ENCODE results near the gene BCAS3. TPM values are rescaled to one million over a fixed set of nuclear protein-coding genes. Genes with fewer than 3 reads are reported as not detected.
A peak's percentile ranks its signal among the peaks of the same experiment; 100 is the strongest.
"Not testable (repeated sequence)": the region's sequence is repeated elsewhere in the genome, so short reads cannot be mapped to it uniquely, and the experiment has no call there.

BCAS3 gene
- total RNA-seq, 2 experiments from 2014 or later, result 6.8 to 7.1 TPM

- peaks cover 3% of the 10 kb centered on the region for H3K9me3 Mint-ChIP-seq
- DNase-seq, result no peak
- ChIA-PET CTCF (no interaction called here), POLR2A (no interaction called here)
- H3K36me3 Mint-ChIP-seq, result no peaks in the 10 kb centered on the region
- no peak overlapping the region for H3K4me3 Mint-ChIP-seq
- intact Hi-C loops (cut with micrococcal nuclease), result no loop called here
- no peak overlapping the region for H3K27ac Mint-ChIP-seq
- H3K27me3 Mint-ChIP-seq, result no peaks in the 10 kb centered on the region
- no peaks in the 10 kb centered on the region for H3K4me1 Mint-ChIP-seq (ENCODE audit: low read depth)
These were observed 70.6 kb downstream of the BCAS3 start for GRCh38 chr17:60748204-60748603.

- no peak for DNase-seq
- H3K4me1 Mint-ChIP-seq (ENCODE audit: low read depth), result no peaks in the 10 kb centered on the region
- H3K9me3 Mint-ChIP-seq, result peaks cover 3% of the 10 kb centered on the region
- CTCF ChIA-PET, result no interaction called here
- POLR2A ChIA-PET, result no interaction called here
- H3K36me3 Mint-ChIP-seq, result no peaks in the 10 kb centered on the region
- intact Hi-C loops (cut with micrococcal nuclease), result no loop called here
- no peak overlapping the region for H3K27ac Mint-ChIP-seq
- no peak overlapping the region for H3K4me3 Mint-ChIP-seq
- no peaks in the 10 kb centered on the region for H3K27me3 Mint-ChIP-seq
These were observed 71.4 kb downstream of the BCAS3 start for GRCh38 chr17:60749050-60749449.

- ChIA-PET POLR2A (no interaction called here), CTCF (no interaction called here)
- intact Hi-C loops (cut with micrococcal nuclease), result no loop called here
- Mint-ChIP-seq H3K4me3 (no peak overlapping the region), H3K36me3 (no peaks in the 10 kb centered on the region), H3K27me3 (no peaks in the 10 kb centered on the region), H3K4me1 (ENCODE audit: low read depth) (no peaks in the 10 kb centered on the region), H3K27ac (no peak overlapping the region), H3K9me3 (peaks cover 3% of the 10 kb centered on the region)
- no peak for DNase-seq
These were observed 72.1 kb downstream of the BCAS3 start for GRCh38 chr17:60749708-60750107.

GRCh38 chr17:60750640-60751039 is 73.0 kb downstream of the BCAS3 start:
- ChIA-PET POLR2A (no interaction called here), CTCF (no interaction called here)
- Mint-ChIP-seq H3K27ac (no peak overlapping the region), H3K4me1 (ENCODE audit: low read depth) (no peaks in the 10 kb centered on the region), H3K36me3 (no peaks in the 10 kb centered on the region), H3K27me3 (no peaks in the 10 kb centered on the region), H3K9me3 (peaks cover 3% of the 10 kb centered on the region), H3K4me3 (no peak overlapping the region)
- intact Hi-C loops (cut with micrococcal nuclease), result no loop called here
- DNase-seq, result no peak

- H3K4me3 Mint-ChIP-seq, result no peak overlapping the region
- no peaks in the 10 kb centered on the region for H3K27me3 Mint-ChIP-seq
- H3K9me3 Mint-ChIP-seq, result peaks cover 3% of the 10 kb centered on the region
- ChIA-PET CTCF (no interaction called here), POLR2A (no interaction called here)
- H3K36me3 Mint-ChIP-seq, result no peaks in the 10 kb centered on the region
- intact Hi-C loops (cut with micrococcal nuclease), result no loop called here
- H3K27ac Mint-ChIP-seq, result no peak overlapping the region
- no peaks in the 10 kb centered on the region for H3K4me1 Mint-ChIP-seq (ENCODE audit: low read depth)
- no peak for DNase-seq
These were observed 74.2 kb downstream of the BCAS3 start for GRCh38 chr17:60751884-60752283.

GRCh38 chr17:60752873-60753577 is 75.4 kb downstream of the BCAS3 start:
- Mint-ChIP-seq H3K36me3 (no peaks in the 10 kb centered on the region), H3K27ac (no peak overlapping the region), H3K27me3 (no peaks in the 10 kb centered on the region), H3K9me3 (peaks cover 3% of the 10 kb centered on the region), H3K4me1 (ENCODE audit: low read depth) (no peaks in the 10 kb centered on the region), H3K4me3 (no peak overlapping the region)
- intact Hi-C loops (cut with micrococcal nuclease), result no loop called here
- POLR2A ChIA-PET, result no interaction called here
- CTCF ChIA-PET, result no interaction called here
- DNase-seq, result no peak

- CTCF ChIA-PET, result no interaction called here
- H3K4me3 Mint-ChIP-seq, result no peak overlapping the region
These were observed 76.5 kb downstream of the BCAS3 start for GRCh38 chr17:60754057-60754604.

GRCh38 chr17:60756798-60757197 is 79.1 kb downstream of the BCAS3 start:
- H3K4me3 Mint-ChIP-seq; H3K27me3 Mint-ChIP-seq; CTCF ChIA-PET; H3K4me1 Mint-ChIP-seq (ENCODE audit: low read depth); DNase-seq; H3K27ac Mint-ChIP-seq; intact Hi-C loops (cut with micrococcal nuclease); POLR2A ChIA-PET: not testable (repeated sequence)
- Mint-ChIP-seq H3K36me3 (peaks cover 14% of the 10 kb centered on the region), H3K9me3 (peaks cover 16% of the 10 kb centered on the region)

More at GRCh38 chr17:60754057-60754604, 76.5 kb downstream of the BCAS3 start:
- no peak for DNase-seq
- Mint-ChIP-seq H3K27me3 (no peaks in the 10 kb centered on the region), H3K27ac (no peak overlapping the region), H3K36me3 (no peaks in the 10 kb centered on the region), H3K9me3 (peaks cover 3% of the 10 kb centered on the region), H3K4me1 (ENCODE audit: low read depth) (no peaks in the 10 kb centered on the region)
- intact Hi-C loops (cut with micrococcal nuclease), result no loop called here
- POLR2A ChIA-PET, result no interaction called here

- intact Hi-C loops (cut with micrococcal nuclease), result no loop called here
- no peaks in the 10 kb centered on the region for H3K4me1 Mint-ChIP-seq (ENCODE audit: low read depth)
- no peak overlapping the region for H3K4me3 Mint-ChIP-seq
- H3K27me3 Mint-ChIP-seq, result no peaks in the 10 kb centered on the region
- peaks cover 19% of the 10 kb centered on the region for H3K36me3 Mint-ChIP-seq
- ChIA-PET POLR2A (no interaction called here), CTCF (no interaction called here)
- no peak for DNase-seq
- H3K9me3 Mint-ChIP-seq, result peaks cover 22% of the 10 kb centered on the region
- H3K27ac Mint-ChIP-seq, result no peak overlapping the region
These were observed 79.8 kb downstream of the BCAS3 start for GRCh38 chr17:60757437-60757836.

GRCh38 chr17:60759756-60760155 is 82.1 kb downstream of the BCAS3 start:
- CTCF ChIA-PET, result no interaction called here
- Mint-ChIP-seq H3K9me3 (peaks cover 37% of the 10 kb centered on the region), H3K4me1 (ENCODE audit: low read depth) (no peaks in the 10 kb centered on the region), H3K4me3 (no peak overlapping the region), H3K27ac (no peak overlapping the region), H3K36me3 (peaks cover 30% of the 10 kb centered on the region), H3K27me3 (no peaks in the 10 kb centered on the region)
- intact Hi-C loops (cut with micrococcal nuclease), result no loop called here
- POLR2A ChIA-PET, result no interaction called here
- DNase-seq, result no peak

- H3K4me3 Mint-ChIP-seq; H3K27ac Mint-ChIP-seq; intact Hi-C loops (cut with micrococcal nuclease); H3K27me3 Mint-ChIP-seq; DNase-seq; CTCF ChIA-PET; POLR2A ChIA-PET; H3K4me1 Mint-ChIP-seq (ENCODE audit: low read depth): not testable (repeated sequence)
- Mint-ChIP-seq H3K36me3 (peaks cover 43% of the 10 kb centered on the region), H3K9me3 (peaks cover 48% of the 10 kb centered on the region)
These were observed 83.7 kb downstream of the BCAS3 start for GRCh38 chr17:60761301-60761700.

- Mint-ChIP-seq H3K4me3 (no peak overlapping the region), H3K4me1 (ENCODE audit: low read depth) (peaks cover 23% of the 10 kb centered on the region), H3K36me3 (peaks cover 37% of the 10 kb centered on the region), H3K27me3 (no peaks in the 10 kb centered on the region), H3K9me3 (peaks cover 35% of the 10 kb centered on the region), H3K27ac (no peak overlapping the region)
- intact Hi-C loops (cut with micrococcal nuclease), result no loop called here
- CTCF ChIA-PET, result no interaction called here
- DNase-seq, result peak; percentile 18
- POLR2A ChIA-PET, result no interaction called here
These were observed 89.1 kb downstream of the BCAS3 start for GRCh38 chr17:60766778-60767190.

GRCh38 chr17:60767744-60768308 is 90.2 kb downstream of the BCAS3 start:
- ChIA-PET CTCF (no interaction called here), POLR2A (no interaction called here)
- no peak for DNase-seq
- Mint-ChIP-seq H3K4me1 (ENCODE audit: low read depth) (peaks cover 23% of the 10 kb centered on the region), H3K27ac (no peak overlapping the region), H3K27me3 (no peaks in the 10 kb centered on the region), H3K4me3 (no peak overlapping the region), H3K9me3 (peaks cover 26% of the 10 kb centered on the region), H3K36me3 (peaks cover 28% of the 10 kb centered on the region)
- intact Hi-C loops (cut with micrococcal nuclease), result no loop called here
